ENCODE measurements around the gene DTX1.
A peak's percentile ranks its signal among the peaks of the same experiment; 100 is the strongest.

GRCh38 chr12:113086249-113087164 lies 30.0 kb downstream of the DTX1 start:
- TF ChIP-seq MAX (IDR thresholded peaks at IDR 0.05; ENCODE audit: low read depth, low read length) = peak; percentile 62
- no peak for TF ChIP-seq CTCF (IDR thresholded peaks at IDR 0.05; ENCODE audit: low read depth, low read length)
- no peak for TF ChIP-seq POLR2A (IDR thresholded peaks at IDR 0.05; ENCODE audit: extremely low read depth, insufficient read length)

Data from NB4 (cell line).